Osteoblast (primary cell): ENCODE data around the gene CDT1. TPM values are rescaled to one million over a fixed set of nuclear protein-coding genes. Genes with fewer than 3 reads are reported as not detected.

Source experiments
- DNase-seq: peaks from one replicate; pipeline ENCODE4 v3.0.0; 2011; ENCODE audit warnings: low spot score, mixed read lengths; ENCODE audit not compliant: insufficient read length; ENCODE audit errors: missing footprints
- H2AFZ ChIP-seq: 2 replicates; pipeline ENCODE4 v1.6.0; 2011; ENCODE audit warnings: mild to moderate bottlenecking, low read length
- H3K27ac ChIP-seq: 2 replicates; pipeline ENCODE4 v1.5.1; 2011; ENCODE audit warnings: mild to moderate bottlenecking, low read depth, low read length, moderate library complexity
- H3K27me3 ChIP-seq: 2 replicates; pipeline ENCODE4 v1.6.0; 2012; ENCODE audit warnings: mild to moderate bottlenecking, control low read depth, inconsistent platforms, low read length, moderate library complexity; ENCODE audit not compliant: insufficient read depth
- H3K36me3 ChIP-seq: 2 replicates; pipeline ENCODE4 v1.5.1; 2011; ENCODE audit warnings: mild to moderate bottlenecking, low read length, control low read depth, moderate library complexity; ENCODE audit not compliant: insufficient read depth
- H3K4me1 ChIP-seq: 2 replicates; pipeline ENCODE4 v1.5.1; 2011; ENCODE audit warnings: mild to moderate bottlenecking, low read length, control low read depth, moderate library complexity; ENCODE audit not compliant: insufficient read depth
- H3K4me2 ChIP-seq: 2 replicates; pipeline ENCODE4 v1.6.0; 2011; ENCODE audit warnings: mild to moderate bottlenecking, low read length; ENCODE audit not compliant: insufficient read depth
- H3K4me3 ChIP-seq: fragments of 200-600 bp; sonication (generic); 3 replicates; pipeline ENCODE4 v1.5.1; 2012; ENCODE audit warnings: mild to moderate bottlenecking, low read length, inconsistent platforms; ENCODE audit not compliant: insufficient read depth
- H3K79me2 ChIP-seq: 2 replicates; pipeline ENCODE4 v1.6.0; 2012; ENCODE audit warnings: mild to moderate bottlenecking, low read length, control low read depth, inconsistent platforms; ENCODE audit not compliant: insufficient read depth
- H3K9me3 ChIP-seq: 2 replicates; pipeline ENCODE4 v1.5.1; 2011; ENCODE audit warnings: low read depth, low read length, control low read depth
- H4K20me1 ChIP-seq: 2 replicates; pipeline ENCODE4 v1.6.0; 2012; ENCODE audit warnings: mild to moderate bottlenecking, low read length, control low read depth; ENCODE audit not compliant: insufficient read depth
- CTCF ChIP-seq: IDR thresholded peaks from 2 replicates; pipeline ENCODE4 v1.5.1; 2011; ENCODE audit warnings: mild to moderate bottlenecking, low read depth, low read length, moderate library complexity; ENCODE audit errors: extremely low read depth
- total RNA-seq: library from RNA; depleted of rRNA; stranded (reverse); fragments of >200 nt; gene quantifications from 2 replicates; pipeline ENCODE4 v1.2.3, GENCODE V29; 2012

Gene CDT1
- total RNA-seq, 1 donor = 2.9 TPM

GRCh38 chr16:88839745-88840599 is 36.4 kb downstream of the CDT1 start:
- no peaks in the 10 kb centered on the region for H3K27me3 ChIP-seq
- DNase-seq = no peak

GRCh38 chr16:88840600-88841215 is 37.1 kb downstream of the CDT1 start:
- no peak for DNase-seq
- Histone ChIP-seq H3K27me3 (no peaks in the 10 kb centered on the region), H3K9me3 (no peaks in the 10 kb centered on the region), H3K79me2 (no peaks in the 10 kb centered on the region), H3K27ac (no peak overlapping the region), H3K4me1 (peaks cover under 1% of the 10 kb centered on the region), H4K20me1 (peaks cover under 1% of the 10 kb centered on the region), H3K36me3 (peaks cover 13% of the 10 kb centered on the region), H3K4me3 (no peak overlapping the region), H3K4me2 (no peak overlapping the region), H2AFZ (no peak overlapping the region)
- no peak for TF ChIP-seq CTCF

More at GRCh38 chr16:88839745-88840599, 36.4 kb downstream of the CDT1 start:
- H4K20me1 ChIP-seq = no peaks in the 10 kb centered on the region
- no peaks in the 10 kb centered on the region for H3K4me1 ChIP-seq
- H3K4me3 ChIP-seq = no peak overlapping the region
- H3K79me2 ChIP-seq = no peaks in the 10 kb centered on the region
- no peak overlapping the region for H3K27ac ChIP-seq
- no peak overlapping the region for H3K4me2 ChIP-seq
- H3K36me3 ChIP-seq = peaks cover 13% of the 10 kb centered on the region
- no peak overlapping the region for H2AFZ ChIP-seq
- H3K9me3 ChIP-seq = no peaks in the 10 kb centered on the region
- no peak for TF ChIP-seq CTCF

- Histone ChIP-seq H3K4me2 (no peak overlapping the region), H3K27me3 (no peaks in the 10 kb centered on the region), H2AFZ (no peak overlapping the region)
Measured at GRCh38 chr16:88841521-88842307, 38.1 kb downstream of the CDT1 start.

More at GRCh38 chr16:88841521-88842307, 38.1 kb downstream of the CDT1 start:
- H3K4me3 ChIP-seq = no peak overlapping the region
- H3K27ac ChIP-seq = no peak overlapping the region
- H3K4me1 ChIP-seq = peaks cover 6% of the 10 kb centered on the region
- no peaks in the 10 kb centered on the region for H3K79me2 ChIP-seq
- peaks cover 3% of the 10 kb centered on the region for H4K20me1 ChIP-seq
- TF ChIP-seq CTCF = no peak
- no peak for DNase-seq
- H3K9me3 ChIP-seq = no peaks in the 10 kb centered on the region
- H3K36me3 ChIP-seq = peaks cover 13% of the 10 kb centered on the region
